ENCODE data around the gene LRRC28.
A peak's percentile ranks its signal among the peaks of the same experiment; 100 is the strongest.

The LRRC28 gene

DNA sequence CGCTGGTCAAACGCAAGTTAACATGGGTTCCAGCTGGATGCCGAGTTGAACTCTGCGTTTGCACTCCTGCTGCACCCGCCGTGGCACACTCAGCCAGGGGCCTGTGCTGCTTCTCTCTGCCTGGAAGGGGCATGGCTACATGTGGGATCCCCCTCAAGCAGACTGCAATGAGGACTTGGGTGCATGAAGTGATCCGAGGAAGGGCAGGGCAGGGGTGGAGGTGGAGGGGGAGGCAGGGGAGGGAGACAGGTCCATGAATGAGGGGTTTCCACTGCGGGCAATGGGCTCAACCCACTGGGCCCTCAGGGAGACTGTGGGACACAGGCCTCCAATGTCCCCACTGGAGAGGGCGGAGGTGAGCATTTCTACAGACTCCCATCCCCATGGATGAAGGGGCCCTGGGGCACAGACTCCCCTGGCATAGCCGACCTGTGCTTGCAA, 172.9 kb downstream of the LRRC28 start:
- DNase-seq = no peak

- DNase-seq = no peak
Measured at GRCh38 chr15:99424978-99425656, 173.8 kb downstream of the LRRC28 start.

GRCh38 chr15:99425657-99426301, 174.5 kb downstream of the LRRC28 start:
- DNase-seq = no peak

- DNase-seq = no peak
Measured at GRCh38 chr15:99426431-99427105, 175.3 kb downstream of the LRRC28 start.

DNA sequence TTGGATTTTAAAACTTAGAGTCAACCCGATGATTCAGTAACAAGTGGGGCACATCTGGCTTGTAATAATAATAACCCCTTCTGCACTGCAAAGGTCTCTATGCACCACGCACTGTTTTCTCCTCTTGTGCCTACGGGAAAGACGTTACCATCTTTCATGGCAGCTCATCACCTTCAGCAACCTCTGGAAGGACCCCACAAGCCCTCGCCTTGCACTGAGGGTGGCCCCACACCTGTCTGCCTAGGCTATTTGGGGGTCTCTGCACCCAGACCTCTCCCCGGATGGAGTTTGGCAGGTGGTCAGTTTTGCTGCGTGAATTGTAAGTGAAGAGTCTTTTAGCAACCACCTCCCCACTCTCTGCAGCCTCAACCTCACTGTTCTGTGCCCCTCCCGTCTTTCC, 175.9 kb downstream of the LRRC28 start:
- no peak for DNase-seq

- DNase-seq = no peak
Measured at GRCh38 chr15:99427668-99428361, 176.5 kb downstream of the LRRC28 start.

DNA sequence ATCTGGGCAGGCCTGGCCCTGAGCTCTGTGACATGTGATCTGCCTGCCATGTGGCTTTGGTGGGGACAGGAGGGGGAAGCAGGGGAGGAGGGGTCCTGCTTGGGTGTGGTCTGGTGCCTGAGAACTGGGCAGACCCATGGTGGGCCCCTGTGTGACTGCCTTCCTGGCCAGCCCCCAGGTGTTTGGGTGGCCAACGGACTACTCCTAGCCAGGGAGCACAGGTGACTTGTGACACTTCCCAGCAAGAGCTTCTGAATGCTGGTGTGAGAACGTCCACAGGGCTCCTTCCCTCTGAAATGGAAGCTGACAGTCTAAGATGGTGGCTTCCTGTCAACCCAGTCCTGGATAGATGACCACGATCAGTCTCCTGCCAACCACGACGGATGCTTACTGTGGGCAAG, 178.4 kb downstream of the LRRC28 start:
- no peak for DNase-seq

- DNase-seq = no peak
Measured at GRCh38 chr15:99430881-99431401, 179.7 kb downstream of the LRRC28 start.

GRCh38 chr15:99431661-99432091, 180.4 kb downstream of the LRRC28 start:
- no peak for DNase-seq

DNA sequence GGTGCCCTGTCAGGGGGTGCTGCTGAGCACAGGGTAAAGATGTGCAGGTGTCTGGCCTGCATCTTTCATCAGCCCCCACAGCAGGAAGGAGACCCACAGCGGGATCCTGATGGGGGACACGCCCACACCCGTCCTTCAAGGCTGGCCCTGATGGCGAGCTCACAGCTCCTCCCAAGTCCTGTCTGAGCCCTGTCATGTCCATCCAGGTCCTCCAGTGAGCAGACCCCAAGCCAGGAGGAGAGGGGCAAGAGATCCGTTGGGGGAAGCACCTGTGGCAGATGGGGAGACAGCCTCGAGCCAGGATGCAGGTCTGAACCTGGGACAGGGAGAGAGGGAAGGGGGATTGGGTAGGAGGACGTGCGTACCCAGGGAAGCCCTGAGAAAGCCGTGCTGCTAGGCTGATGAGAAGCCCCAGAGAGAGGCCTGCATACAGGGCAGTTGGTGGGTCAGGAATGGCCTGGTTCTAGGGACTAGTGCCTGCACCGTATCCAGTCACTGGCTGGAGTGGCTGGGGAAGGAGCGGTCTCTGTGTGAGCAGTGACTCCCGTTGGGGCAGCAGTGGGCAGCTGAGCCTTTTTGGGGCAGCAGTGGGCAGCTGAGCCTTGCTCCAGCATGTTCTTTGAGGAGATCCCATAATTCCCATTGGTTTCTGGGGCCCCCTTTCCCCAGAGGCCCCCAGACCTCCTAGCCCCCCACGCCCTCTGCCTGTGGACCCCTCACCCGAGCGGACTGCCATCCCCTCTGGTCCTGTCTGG, 181.2 kb downstream of the LRRC28 start:
- no peak for DNase-seq

GRCh38 chr15:99433026-99433756, 181.9 kb downstream of the LRRC28 start:
- no peak for DNase-seq

DNA sequence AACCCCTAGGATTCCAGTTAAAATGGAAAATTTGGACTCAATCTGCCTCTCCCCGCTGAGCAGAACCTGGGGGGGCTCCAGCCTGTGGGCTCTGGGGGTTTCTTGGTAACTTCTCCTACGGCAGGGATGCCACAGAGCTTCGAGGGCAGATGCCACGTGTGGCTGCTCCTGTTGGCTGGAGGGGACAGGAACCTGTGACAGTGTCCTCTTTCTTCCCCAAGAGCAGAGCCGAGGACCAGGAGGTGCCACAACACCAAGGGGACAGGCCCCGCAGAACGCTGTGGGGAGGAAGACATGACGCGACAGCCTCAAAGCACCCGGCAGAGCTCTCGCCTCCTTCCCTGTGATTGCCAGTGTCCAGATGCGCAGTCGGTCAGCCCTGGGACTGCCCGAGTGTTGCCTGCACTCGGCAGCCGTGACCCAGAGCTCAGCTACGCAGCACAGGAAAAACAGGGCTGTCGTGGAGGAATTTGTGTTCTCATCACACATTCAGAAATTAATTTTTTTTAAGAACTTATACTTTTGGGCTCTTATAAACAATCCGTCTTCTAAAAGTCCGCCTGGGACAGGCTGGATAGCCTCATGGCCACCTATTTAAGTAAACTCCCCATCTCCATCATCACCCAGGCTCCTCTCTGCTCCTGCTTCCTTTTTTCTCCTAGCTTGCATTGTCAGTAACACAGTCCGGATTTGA, 182.6 kb downstream of the LRRC28 start:
- no peak for DNase-seq

GRCh38 chr15:99434506-99435112, 183.3 kb downstream of the LRRC28 start:
- no peak for DNase-seq

DNA sequence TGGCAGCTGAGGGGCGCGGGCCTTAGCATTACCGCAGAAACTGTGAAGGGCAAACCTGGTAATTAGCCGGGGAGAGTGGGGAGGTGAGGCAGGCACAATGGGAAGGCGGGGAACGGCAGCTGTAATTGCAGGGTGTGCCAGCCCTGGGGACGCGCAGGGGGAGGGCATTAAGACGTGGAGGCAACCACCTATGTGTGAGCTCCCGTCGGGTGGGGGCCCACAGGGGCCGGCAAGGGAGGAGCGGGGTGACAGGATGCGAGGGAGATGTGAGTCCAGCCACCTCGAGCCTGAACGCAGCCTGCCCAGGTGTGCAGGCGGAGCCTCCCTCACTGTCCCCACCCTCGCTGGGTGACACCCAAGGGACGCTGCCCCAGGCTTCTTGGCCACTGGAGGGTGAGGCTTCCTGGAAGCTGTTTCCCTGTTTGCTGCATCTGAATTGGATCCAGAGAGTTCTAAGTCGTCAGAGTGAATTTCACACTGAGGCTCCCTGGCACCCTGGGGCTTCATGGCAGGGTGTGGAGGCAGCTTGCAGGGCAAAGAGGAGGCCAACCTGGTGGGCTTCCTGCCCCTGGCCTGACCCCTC, 183.9 kb downstream of the LRRC28 start:
- peak; percentile 60 to 69 for DNase-seq

DNA sequence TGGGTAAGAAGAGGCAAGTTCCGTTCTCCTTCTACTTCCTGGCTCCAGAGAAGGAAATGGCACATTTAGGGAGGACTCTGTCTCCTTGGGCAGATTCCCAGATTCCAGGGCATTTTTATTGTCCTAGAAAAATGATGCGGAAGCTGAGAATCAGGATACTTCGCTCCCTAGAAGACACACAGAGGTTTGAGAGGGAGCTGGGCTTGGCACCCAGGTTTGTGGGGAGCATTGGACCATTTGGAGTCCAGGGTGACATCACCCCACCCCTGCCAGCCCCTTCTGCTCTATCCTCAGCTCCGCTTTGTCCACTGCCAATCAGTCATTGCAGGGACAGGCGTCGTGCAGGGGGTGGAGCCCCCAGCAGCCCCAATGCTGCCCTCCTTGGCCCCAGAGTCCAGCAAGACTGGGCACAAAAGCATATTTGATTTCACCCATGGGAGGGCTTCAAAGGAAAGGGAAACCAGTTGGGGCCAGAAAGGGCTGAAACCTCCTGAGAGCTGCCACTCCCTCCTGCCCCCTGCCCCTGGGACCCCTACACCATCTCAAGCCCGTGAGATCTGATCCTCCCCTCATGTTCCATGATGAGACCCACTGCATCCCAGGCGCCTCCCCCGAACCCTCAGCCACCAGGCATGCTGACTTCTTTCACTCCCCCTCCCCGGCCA, 184.7 kb downstream of the LRRC28 start:
- no peak for DNase-seq

DNA sequence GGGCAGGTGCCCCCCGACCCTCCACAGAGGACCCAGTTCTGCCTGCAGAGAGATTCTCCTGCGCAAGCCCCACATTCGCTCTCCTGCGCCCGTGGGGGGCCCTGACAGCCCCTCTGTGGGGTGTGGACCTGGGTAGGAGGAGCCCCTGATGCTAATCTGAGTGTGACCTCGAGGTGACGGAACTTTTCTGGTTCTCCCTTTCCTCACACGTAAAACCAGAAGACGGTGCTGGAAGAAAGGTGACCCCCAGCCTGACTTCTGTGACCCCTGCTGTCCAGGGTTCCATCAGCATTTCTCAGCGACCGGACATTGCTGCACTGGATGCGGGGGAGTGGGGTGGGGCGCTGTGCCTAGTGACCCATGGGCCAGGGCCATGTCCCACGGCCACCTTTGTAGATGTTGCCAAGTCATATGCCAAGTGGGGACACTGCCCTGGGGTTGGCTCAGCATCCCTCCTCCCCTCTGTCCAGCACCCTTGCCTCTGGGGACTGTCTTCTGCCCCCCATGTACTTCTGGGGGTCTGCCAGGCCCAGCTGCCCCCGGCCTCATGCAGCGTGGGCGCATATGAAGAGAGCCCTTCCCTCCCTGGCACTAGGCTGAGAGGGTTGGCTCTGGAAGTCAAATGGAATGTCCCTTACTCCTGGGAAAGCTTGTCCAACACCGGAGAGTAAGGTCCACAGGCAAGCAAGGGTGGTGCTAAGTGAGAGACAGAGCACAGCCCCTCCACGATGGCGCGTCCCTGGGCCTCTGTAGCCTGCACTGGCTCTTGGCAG, 185.4 kb downstream of the LRRC28 start:
- DNase-seq = no peak

DNA sequence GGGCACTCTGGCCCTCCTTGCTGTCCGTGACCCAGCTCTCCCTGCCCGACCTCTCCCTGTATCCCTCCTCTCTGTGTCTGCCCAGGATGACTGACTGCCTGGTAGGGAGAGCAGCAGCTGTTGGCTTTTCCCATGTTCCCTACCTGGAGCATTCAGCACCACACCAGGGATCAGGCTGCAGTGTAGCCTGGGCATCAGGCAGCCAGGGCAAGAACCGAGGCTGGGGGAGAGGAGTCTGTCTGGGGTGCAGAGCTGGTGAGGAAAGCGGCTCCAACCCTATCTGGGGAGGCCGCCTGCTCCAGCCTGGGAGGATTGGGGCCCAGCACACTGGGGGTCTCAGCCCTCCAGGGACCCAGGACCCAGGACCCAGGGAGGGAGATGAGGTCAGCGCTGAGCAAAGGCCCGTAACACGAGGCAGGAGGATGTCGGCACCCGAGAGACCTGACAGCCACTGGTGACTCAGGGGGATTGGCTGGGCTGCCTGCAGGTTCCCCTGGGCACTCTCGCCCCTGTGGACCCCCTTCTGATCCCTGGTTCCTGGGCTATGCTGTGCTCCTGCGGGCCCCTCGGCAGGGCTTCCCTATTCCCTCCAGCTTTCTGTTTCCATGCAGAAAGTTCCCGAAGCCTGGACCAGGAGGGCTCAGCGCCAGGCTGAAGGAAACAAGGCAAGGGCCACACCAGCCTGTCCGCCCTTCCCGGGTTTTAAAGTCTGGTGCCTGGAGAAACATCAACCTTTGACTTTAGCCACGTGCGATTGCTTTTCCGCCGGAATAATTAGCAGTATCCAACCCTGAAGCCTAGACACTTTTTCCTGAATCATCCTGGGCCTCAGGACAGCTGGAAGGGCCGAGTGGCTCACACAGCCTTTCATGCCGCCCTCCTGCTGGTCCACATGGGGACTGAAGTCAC, 186.3 kb downstream of the LRRC28 start:
- DNase-seq = no peak

DNA sequence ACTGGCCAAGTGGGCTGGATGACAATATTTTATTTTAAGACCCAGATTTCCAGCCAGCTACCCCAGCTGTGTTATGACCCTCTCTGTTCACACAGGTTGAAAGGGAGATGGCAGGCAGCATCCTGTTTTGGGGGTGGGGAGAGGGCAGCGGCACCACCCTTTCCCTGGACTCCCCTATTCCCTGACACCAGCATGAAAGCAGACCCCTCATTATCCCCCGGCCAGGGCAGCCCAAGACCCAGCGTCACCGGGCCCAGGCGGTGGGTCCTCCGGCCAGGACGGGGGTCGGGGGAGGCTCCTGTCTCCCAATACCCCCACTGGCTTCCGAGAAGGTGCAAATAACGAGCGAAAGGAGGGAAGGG, 186.9 kb downstream of the LRRC28 start:
- no peak for DNase-seq

All from NCI-H187 (cell line).